Measurements from ENCODE around the gene PRSS48. TPM values are rescaled to one million over a fixed set of nuclear protein-coding genes. Genes with fewer than 3 reads are reported as not detected.
A peak's percentile ranks its signal among the peaks of the same experiment; 100 is the strongest.
"Not testable (repeated sequence)": the region's sequence is repeated elsewhere in the genome, so short reads cannot be mapped to it uniquely, and the experiment has no call there.

Gene PRSS48
- not detected for total RNA-seq
- long read RNA-seq = 0 reads

GRCh38 chr4:151276787-151277562 lies at the start of gene PRSS48:
PRSS48 (plus strand) TSS chr4:151277161; CDS start chr4:151277173, 12 bp downstream.
- ATAC-seq (peak; percentile 72 to 78), DNase-seq (peak; percentile 56)
- intact Hi-C loops (cut with DNase I) = loop anchor here (5.0 to 10.0 kb wide), 3 partner anchors 85 to 262 kb away; partner anchors contain the start of gene LRBA (in 1 of the 2)

- no peak for DNase-seq
- ATAC-seq = no peak
- intact Hi-C loops (cut with DNase I) = loop anchor here in 1 of 2 donors (10.0 kb wide), 1 partner anchor 62 kb away; no protein-coding TSS in a partner anchor
Observed at GRCh38 chr4:151227172-151227571, 49.8 kb upstream of the PRSS48 start.

GRCh38 chr4:151227731-151228130 lies 49.2 kb upstream of the PRSS48 start:
- intact Hi-C loops (cut with DNase I) = loop anchor here in 1 of 2 donors (10.0 kb wide), 1 partner anchor 63 kb away; no protein-coding TSS in a partner anchor
- ATAC-seq (peak; percentile 85 to 92), DNase-seq (peak; percentile 65)

GRCh38 chr4:151228189-151229119 lies 48.5 kb upstream of the PRSS48 start:
- intact Hi-C loops (cut with DNase I) = loop anchor here in 1 of 2 donors (10.0 kb wide), 1 partner anchor 64 kb away; no protein-coding TSS in a partner anchor
- no peak for DNase-seq
- no peak for ATAC-seq

GRCh38 chr4:151231915-151232595 lies 44.9 kb upstream of the PRSS48 start:
- no peak for DNase-seq
- intact Hi-C loops (cut with DNase I) = no loop called here
- ATAC-seq = peak in 1 of 2 donors; percentile 32

- ATAC-seq = no peak
- no peak for DNase-seq
- intact Hi-C loops (cut with DNase I) = no loop called here
Observed at GRCh38 chr4:151233600-151233999, 43.4 kb upstream of the PRSS48 start.

GRCh38 chr4:151235373-151235772 lies 41.6 kb upstream of the PRSS48 start:
- intact Hi-C loops (cut with DNase I); DNase-seq; ATAC-seq: not testable (repeated sequence)

GRCh38 chr4:151236036-151236435 lies 40.9 kb upstream of the PRSS48 start:
- ATAC-seq (no peak), DNase-seq (no peak)
- intact Hi-C loops (cut with DNase I) = no loop called here

GRCh38 chr4:151238477-151238876 lies 38.5 kb upstream of the PRSS48 start:
- intact Hi-C loops (cut with DNase I) = no loop called here
- ATAC-seq (peak; percentile 50 to 61), DNase-seq (no peak)

GRCh38 chr4:151239608-151240007 lies 37.4 kb upstream of the PRSS48 start:
- ATAC-seq (no peak), DNase-seq (no peak)
- intact Hi-C loops (cut with DNase I) = no loop called here

GRCh38 chr4:151242305-151242704 lies 34.7 kb upstream of the PRSS48 start:
- no peak for ATAC-seq
- intact Hi-C loops (cut with DNase I) = no loop called here

GRCh38 chr4:151246742-151247141 lies 30.2 kb upstream of the PRSS48 start:
- intact Hi-C loops (cut with DNase I) = no loop called here
- ATAC-seq = no peak
- DNase-seq = no peak

More at GRCh38 chr4:151242305-151242704, 34.7 kb upstream of the PRSS48 start:
- no peak for DNase-seq

- no peak for ATAC-seq
- DNase-seq = no peak
- intact Hi-C loops (cut with DNase I) = no loop called here
Observed at GRCh38 chr4:151247395-151247794, 29.6 kb upstream of the PRSS48 start.

- ATAC-seq = no peak
- DNase-seq = no peak
- intact Hi-C loops (cut with DNase I) = no loop called here
Observed at GRCh38 chr4:151248519-151248918, 28.4 kb upstream of the PRSS48 start.

- intact Hi-C loops (cut with DNase I) = no loop called here
- ATAC-seq (no peak), DNase-seq (no peak)
Observed at GRCh38 chr4:151250706-151251105, 26.3 kb upstream of the PRSS48 start.

GRCh38 chr4:151251603-151252304 lies 25.2 kb upstream of the PRSS48 start:
- ATAC-seq = no peak

GRCh38 chr4:151255226-151255625 lies 21.7 kb upstream of the PRSS48 start:
- ATAC-seq; DNase-seq; intact Hi-C loops (cut with DNase I): not testable (repeated sequence)

More at GRCh38 chr4:151251603-151252304, 25.2 kb upstream of the PRSS48 start:
- intact Hi-C loops (cut with DNase I) = no loop called here
- DNase-seq = no peak

- intact Hi-C loops (cut with DNase I); DNase-seq; ATAC-seq: not testable (repeated sequence)
Observed at GRCh38 chr4:151255680-151256079, 21.3 kb upstream of the PRSS48 start.
